GM13977 (cell line): Measurements from ENCODE around the gene BOLA2B.
"Not testable (repeated sequence)": the region's sequence is repeated elsewhere in the genome, so short reads cannot be mapped to it uniquely, and the experiment has no call there.

Experiments used
- DNase-seq: peaks from one replicate; pipeline ENCODE4 v3.0.0; 2012; ENCODE audit warnings: low spot score
- in situ Hi-C: fragments of 300-500 bp; cut with MboI; formaldehyde crosslinking; loops from one replicate; pipeline ENCODE4 v1.12.0; 2022; ENCODE audit warnings: low sequenced_read_pairs, low pct_unique_long_range_greater_than_20kb, mixed read lengths, inconsistent platforms; ENCODE audit not compliant: unreplicated experiment
- TF ChIP-seq, protein P1 (sequence below): IDR thresholded peaks from 2 replicates; pipeline ENCODE4 v1.5.1; 2012; ENCODE audit warnings: mild to moderate bottlenecking, control low read depth; ENCODE audit not compliant: insufficient read depth; ENCODE audit errors: extremely low read depth, missing control alignments

BOLA2B gene

GRCh38 chr16:30184096-30184890, 9.2 kb downstream of the BOLA2B start:
- TF ChIP-seq, protein P1, sequence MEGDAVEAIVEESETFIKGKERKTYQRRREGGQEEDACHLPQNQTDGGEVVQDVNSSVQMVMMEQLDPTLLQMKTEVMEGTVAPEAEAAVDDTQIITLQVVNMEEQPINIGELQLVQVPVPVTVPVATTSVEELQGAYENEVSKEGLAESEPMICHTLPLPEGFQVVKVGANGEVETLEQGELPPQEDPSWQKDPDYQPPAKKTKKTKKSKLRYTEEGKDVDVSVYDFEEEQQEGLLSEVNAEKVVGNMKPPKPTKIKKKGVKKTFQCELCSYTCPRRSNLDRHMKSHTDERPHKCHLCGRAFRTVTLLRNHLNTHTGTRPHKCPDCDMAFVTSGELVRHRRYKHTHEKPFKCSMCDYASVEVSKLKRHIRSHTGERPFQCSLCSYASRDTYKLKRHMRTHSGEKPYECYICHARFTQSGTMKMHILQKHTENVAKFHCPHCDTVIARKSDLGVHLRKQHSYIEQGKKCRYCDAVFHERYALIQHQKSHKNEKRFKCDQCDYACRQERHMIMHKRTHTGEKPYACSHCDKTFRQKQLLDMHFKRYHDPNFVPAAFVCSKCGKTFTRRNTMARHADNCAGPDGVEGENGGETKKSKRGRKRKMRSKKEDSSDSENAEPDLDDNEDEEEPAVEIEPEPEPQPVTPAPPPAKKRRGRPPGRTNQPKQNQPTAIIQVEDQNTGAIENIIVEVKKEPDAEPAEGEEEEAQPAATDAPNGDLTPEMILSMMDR = no peak
- DNase-seq = peak; percentile 81
- in situ Hi-C loops = no loop called here

GRCh38 chr16:30183233-30184095, 10.0 kb downstream of the BOLA2B start, which contains the start of gene CORO1A:
TSS of gene CORO1A (plus strand) at chr16:30183602. CDS start at chr16:30185210, 1,608 bp downstream.
- TF ChIP-seq, protein P1 = no peak
- peak; percentile 90 for DNase-seq
- in situ Hi-C loops = no loop called here

GRCh38 chr16:30180741-30181140, 12.7 kb downstream of the BOLA2B start:
- TF ChIP-seq, protein P1 = no peak
- no peak for DNase-seq
- in situ Hi-C loops = no loop called here

DNA sequence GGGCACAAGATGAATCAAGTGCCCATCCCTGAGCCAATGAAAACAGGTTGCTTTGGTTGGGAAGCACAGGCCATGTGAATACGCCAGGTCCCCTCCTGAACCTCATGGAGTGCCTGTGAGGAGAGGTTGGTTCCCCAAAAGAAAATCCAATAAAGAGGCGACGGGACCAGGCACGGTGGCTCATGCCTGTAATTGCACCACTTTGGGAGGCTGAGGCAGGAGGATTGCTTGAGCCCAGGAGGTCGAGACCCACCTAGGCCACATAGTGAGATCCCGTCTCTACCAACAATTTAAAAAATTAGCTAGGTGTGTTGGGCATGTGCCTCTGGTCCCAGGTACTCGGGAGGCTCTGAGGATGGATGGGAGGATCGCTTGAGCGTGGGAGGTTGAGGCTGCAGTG, 13.5 kb downstream of the BOLA2B start:
- no peak for DNase-seq
- TF ChIP-seq, protein P1 = no peak
- in situ Hi-C loops = no loop called here

GRCh38 chr16:30179195-30179594, 14.3 kb downstream of the BOLA2B start:
- TF ChIP-seq, protein P1 = no peak
- in situ Hi-C loops = no loop called here
- no peak for DNase-seq

DNA sequence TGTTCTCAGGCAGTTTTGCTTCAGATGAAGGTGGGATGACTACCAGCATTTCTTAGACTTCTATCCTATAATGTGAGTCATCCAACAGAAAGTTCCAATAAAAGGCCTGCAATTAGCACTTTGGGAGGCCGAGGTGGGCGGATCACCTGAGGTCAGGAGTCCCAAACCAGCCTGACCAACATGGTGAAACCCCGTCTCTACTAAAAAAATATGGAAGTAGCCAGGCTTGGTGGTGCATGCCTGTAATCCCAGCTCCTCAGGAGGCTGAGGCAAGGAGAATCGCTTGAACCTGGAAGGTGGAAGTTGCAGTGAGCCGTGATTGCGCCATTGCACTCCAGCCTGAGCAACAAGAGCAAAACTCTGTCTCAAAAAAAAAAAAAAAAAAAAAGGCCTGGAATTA, 16.6 kb downstream of the BOLA2B start:
- in situ Hi-C loops, DNase-seq: not testable (repeated sequence)

- DNase-seq = no peak
- in situ Hi-C loops = no loop called here
- TF ChIP-seq, protein P1 = no peak
These were observed 20.4 kb downstream of the BOLA2B start for GRCh38 chr16:30173054-30173453.

- in situ Hi-C loops, DNase-seq: not testable (repeated sequence)
These were observed 23.3 kb downstream of the BOLA2B start for GRCh38 chr16:30170145-30170544.

DNA sequence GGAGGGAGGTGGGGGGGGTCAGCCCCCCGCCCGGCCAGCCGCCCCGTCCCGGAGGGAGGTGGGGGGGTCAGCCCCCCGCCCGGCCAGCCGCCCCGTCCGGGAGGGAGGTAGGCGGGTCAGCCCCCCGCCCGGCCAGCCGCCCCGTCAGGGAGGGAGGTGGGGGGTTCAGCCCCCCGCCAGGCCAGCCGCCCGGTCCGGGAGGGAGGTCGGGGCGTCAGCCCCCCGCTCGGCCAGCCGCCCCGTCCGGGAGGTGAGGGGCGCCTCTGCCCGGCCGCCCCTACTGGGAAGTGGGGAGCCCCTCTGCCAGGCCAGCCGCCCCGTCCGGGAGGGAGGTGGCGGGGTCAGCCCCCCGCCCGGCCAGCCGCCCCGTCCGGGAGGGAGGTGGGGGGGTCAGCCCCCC, 24.1 kb downstream of the BOLA2B start:
- DNase-seq, in situ Hi-C loops: not testable (repeated sequence)

GRCh38 chr16:30168746-30169145, 24.7 kb downstream of the BOLA2B start:
- in situ Hi-C loops = not testable (repeated sequence)

More at GRCh38 chr16:30168746-30169145, 24.7 kb downstream of the BOLA2B start:
- DNase-seq = not testable (repeated sequence)
